ENCODE measurements around the gene TBX4.
"Not testable (repeated sequence)": the region's sequence is repeated elsewhere in the genome, so short reads cannot be mapped to it uniquely, and the experiment has no call there.

TBX4 gene

DNA sequence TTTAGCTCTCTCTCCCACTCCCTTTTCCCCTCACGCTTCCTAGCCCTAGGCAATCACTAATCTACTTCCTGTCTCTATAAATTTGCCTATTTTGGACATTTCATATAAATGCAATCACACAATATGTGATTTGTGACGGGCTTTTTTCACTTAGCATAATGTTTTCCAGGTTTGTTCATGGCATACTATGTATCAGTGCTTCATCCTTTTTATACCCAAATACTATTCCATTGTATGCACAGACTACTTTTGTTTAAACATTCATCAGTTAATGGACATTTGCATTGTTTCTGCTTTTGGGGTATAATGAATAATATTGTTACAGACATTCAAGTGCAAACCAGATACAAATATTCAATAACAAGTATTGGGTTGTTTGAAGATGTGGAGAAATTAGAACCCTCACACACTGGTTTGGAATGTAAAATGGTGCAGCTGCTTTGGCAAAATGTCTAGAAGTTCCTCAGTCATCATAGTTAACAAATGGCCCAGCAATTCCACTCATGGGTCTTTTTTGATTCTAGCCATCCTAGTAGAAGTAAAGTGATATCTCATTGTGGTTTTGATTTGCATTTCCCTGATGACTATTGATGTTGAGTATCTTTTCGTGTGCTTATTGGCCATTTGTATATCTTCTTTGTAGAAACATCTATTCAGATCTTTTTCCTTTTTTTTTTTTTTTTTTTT lies 67.7 kb downstream of the TBX4 start:
- DNase-seq (ENCODE audit: low read depth in 2 of 3, low spot score in 1 of 3): no peak

DNA sequence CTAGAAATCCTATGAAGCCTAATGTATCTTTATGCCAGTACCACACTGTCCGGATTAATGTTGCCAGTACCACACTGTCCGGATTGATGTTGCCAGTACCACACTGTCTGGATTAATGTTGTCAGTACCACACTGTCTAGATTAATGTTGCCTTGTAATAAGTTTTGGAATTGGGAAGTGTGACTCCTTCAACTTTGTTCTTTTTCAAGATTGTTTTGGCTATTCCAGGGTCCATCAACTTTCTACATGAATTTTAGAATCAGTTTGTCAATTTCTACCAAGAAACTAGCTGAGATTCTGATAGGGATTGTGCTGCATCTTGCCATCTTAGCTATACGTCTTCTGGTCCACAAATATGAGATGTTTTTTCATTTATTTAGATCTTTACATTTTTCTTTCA lies 68.7 kb downstream of the TBX4 start:
- DNase-seq (ENCODE audit: low read depth in 2 of 3, low spot score in 1 of 3): no peak

DNA sequence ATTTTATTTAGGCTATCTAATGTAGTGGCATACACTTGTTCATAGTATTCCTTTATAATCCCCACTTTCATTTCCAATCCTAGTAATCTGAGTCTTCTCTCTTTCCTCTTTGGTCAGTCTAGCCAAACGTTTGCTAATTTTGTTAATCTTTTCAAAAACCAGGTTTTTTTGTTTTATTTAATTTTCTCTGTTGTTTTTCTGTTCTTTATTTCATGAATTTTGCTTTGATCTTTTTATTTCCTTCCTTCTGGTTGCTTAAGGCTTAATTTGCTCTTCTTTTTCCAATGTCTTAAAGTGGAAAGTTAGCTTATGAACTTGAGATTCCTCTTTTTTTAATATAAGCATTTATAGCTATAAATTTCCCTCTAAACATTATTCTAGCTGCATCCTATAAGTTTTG lies 69.9 kb downstream of the TBX4 start:
- DNase-seq (ENCODE audit: low read depth in 2 of 3, low spot score in 1 of 3): no peak

DNA sequence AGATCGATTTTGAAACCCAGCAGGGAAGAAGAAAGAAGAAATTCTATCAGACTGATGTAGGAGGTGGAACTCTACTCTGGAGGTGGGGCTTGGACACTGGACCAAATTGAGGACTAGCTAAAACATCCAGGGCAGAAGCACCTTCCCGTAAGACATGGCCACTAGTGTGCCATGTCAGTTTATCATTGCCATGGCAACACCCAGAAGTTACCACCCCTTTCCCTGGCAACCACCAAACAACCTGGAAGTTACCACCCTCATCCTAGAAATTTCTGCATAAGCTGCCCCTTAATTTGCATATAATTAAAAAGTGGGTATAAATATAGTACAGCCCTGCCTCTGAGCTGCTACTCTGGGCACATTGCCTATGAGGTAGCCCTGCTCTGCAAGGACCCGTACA lies 72.1 kb downstream of the TBX4 start:
- no peak for DNase-seq (ENCODE audit: low read depth in 2 of 3, low spot score in 1 of 3)

DNA sequence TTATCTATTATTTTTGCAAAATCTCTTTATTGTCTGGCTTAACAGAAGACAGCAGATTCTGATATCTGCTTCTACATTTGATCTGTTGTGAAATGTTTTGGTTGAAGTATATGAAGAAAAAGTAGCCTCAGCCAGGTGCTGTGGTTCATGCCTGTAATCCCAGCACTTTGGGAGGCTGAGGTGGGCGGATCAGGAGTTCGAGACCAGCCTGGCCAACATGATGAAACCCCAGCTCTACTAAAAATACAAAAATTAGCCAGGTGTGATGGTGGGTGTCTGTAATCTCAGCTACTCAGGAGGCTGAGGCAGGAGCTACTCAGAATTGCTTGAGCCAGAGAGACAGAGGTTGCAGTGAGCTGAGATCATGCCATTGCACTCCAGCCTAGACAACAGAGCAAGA lies 75.2 kb downstream of the TBX4 start:
- not testable (repeated sequence) for DNase-seq (ENCODE audit: low read depth in 2 of 3, low spot score in 1 of 3)

DNA sequence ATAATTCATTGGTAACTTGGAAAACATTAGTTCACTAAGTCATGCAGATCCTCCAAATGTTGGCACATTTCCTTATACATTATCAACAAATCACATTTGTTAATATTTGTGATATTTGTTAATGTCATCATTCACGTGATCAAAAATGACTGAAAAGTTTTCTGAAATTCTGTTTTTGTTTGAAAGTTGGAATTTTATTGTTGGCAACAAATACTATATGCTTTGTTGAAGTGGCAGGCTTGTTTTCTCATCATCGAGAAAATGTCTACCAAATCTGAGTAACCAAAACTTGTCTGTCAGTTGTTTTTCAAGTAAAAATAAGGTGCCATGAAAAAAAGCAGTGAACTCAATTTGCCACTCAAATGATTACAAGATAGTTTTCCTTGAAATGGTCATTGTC lies 75.9 kb downstream of the TBX4 start:
- DNase-seq (ENCODE audit: low read depth in 2 of 3, low spot score in 1 of 3): no peak

DNA sequence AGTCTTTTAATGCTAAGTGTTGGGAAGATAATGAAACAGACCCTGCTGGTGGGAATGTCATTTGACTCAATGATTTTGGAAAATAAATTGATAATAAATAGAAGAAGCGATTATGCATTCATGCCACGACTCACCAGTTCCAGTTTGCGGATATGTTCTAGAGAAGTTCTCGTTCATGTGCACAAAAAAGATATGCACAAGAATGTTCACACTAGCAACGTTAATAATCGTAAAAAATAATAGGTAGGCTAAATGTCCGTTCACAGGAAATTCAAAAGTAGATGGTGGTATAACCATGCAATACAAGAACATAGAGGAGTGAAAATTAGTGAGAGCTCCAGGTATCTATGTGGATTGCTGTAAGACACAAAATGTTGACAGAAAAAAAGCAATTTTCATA lies 79.0 kb downstream of the TBX4 start:
- no peak for DNase-seq (ENCODE audit: low read depth in 2 of 3, low spot score in 1 of 3)

DNA sequence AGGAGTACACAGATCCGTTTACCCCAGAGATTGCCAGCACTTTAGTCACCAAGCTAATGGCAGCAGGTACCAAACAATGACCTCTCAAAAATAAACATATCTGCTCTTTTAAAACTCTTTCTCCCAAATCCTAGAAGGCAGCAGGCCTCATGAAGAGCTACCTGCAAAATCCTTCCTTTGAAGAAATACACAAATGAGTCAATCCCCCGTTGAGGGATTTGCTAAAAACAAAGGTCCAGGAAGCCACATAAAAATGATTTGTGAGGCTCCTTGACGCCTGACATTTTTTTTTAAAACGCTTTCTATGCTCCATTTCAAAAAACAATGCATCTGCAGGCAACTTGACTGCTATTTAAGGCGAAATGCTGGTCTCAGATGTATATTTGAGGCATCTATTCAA lies 80.6 kb downstream of the TBX4 start:
- no peak for DNase-seq (ENCODE audit: low read depth in 2 of 3, low spot score in 1 of 3)

DNA sequence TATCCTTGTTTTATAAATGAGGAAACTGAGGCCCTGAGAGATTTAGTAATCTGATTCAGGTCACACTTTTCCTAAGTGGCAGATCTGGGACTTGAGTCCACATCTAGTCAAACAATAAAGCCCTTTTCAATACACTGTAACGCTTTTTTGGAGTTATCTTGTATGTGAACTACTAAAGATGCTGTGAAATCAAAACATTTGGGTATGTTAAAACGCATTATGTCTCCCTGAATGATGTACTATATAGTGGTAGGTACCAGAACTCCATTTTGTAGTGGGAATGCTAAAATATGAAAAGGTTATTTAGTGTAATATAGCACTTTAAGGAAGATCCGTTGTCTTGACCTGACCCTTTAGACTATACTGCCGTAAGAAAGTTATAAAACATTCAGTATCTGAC lies 81.6 kb downstream of the TBX4 start:
- DNase-seq (ENCODE audit: low read depth in 2 of 3, low spot score in 1 of 3): no peak

DNA sequence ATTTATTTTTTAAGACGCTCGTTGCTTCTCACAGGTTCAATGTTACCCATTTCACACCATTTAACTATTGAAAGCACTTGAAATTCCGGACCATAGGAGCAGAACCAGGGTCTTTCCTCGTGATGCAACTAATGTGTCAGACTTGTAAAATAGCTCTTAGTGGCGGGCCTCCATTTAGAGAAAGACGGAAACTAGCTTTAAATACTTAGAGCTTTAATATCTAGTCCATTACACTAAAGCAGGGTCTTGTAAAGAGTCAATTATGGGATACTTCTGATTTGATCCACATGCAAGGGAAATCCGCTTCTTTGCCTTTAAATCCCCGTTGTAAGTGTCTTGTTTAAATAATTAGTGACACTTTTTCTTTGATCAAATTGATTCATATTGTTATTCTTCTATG lies 82.2 kb downstream of the TBX4 start:
- no peak for DNase-seq (ENCODE audit: low read depth in 2 of 3, low spot score in 1 of 3)
